ENCODE results near the gene LRRFIP2. TPM values are rescaled to one million over a fixed set of nuclear protein-coding genes. Genes with fewer than 3 reads are reported as not detected.

LRRFIP2 gene
- total RNA-seq, 1 experiment from 2014 or later, result 40.2 TPM

- H3K27me3 ChIP-seq (ENCODE audit: insufficient read depth, low read depth), result no peaks in the 10 kb centered on the region
- no peaks in the 10 kb centered on the region for H3K9me2 ChIP-seq (ENCODE audit: insufficient read depth)
- no peak overlapping the region for H3K27ac ChIP-seq
- CTCF ChIA-PET, result no interaction called here
- H3K4me1 ChIP-seq (replicated peaks; ENCODE audit: insufficient read depth), result no peaks in the 10 kb centered on the region
- intact Hi-C loops (cut with micrococcal nuclease; ENCODE audit: unreplicated experiment), result no loop called here
- DNase-seq, result no peak
- no peaks in the 10 kb centered on the region for H3K79me2 ChIP-seq (ENCODE audit: low read depth)
- TF ChIP-seq, protein P1, sequence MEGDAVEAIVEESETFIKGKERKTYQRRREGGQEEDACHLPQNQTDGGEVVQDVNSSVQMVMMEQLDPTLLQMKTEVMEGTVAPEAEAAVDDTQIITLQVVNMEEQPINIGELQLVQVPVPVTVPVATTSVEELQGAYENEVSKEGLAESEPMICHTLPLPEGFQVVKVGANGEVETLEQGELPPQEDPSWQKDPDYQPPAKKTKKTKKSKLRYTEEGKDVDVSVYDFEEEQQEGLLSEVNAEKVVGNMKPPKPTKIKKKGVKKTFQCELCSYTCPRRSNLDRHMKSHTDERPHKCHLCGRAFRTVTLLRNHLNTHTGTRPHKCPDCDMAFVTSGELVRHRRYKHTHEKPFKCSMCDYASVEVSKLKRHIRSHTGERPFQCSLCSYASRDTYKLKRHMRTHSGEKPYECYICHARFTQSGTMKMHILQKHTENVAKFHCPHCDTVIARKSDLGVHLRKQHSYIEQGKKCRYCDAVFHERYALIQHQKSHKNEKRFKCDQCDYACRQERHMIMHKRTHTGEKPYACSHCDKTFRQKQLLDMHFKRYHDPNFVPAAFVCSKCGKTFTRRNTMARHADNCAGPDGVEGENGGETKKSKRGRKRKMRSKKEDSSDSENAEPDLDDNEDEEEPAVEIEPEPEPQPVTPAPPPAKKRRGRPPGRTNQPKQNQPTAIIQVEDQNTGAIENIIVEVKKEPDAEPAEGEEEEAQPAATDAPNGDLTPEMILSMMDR (conservative IDR thresholded peaks at IDR 0.05), result no peak
- TF ChIP-seq EZH2 (IDR thresholded peaks at IDR 0.05; ENCODE audit: low read depth), result no peak
- BruUV-seq (replicated peaks), result no TSS peak
- no peaks in the 10 kb centered on the region for H3K9me3 ChIP-seq (ENCODE audit: insufficient read depth, low read depth)
- no peaks in the 10 kb centered on the region for H4K20me1 ChIP-seq (ENCODE audit: insufficient read depth)
- H2AFZ ChIP-seq, result no peak overlapping the region
- H3F3A ChIP-seq (ENCODE audit: insufficient read depth, low read depth), result no peaks in the 10 kb centered on the region
- H3K4me2 ChIP-seq, result no peak overlapping the region
- H3K4me3 ChIP-seq, result no peak overlapping the region
- peaks cover 16% of the 10 kb centered on the region for H3K36me3 ChIP-seq (ENCODE audit: low read depth)
- POLR2A ChIA-PET (ENCODE audit: unreplicated experiment), result no interaction called here
Measured at GRCh38 chr3:37014620-37015019, 159.8 kb downstream of the LRRFIP2 start.

Other genes starting within 250 kb of the LRRFIP2 start
- 8.9 and 12.1 TPM in 2 replicates for gene TRANK1, start 229.5 kb downstream of the LRRFIP2 start, total RNA-seq (2021)
- gene EPM2AIP1, start 181.5 kb downstream of the LRRFIP2 start, total RNA-seq (2021), result 9.2 and 10.5 TPM in 2 replicates
- 30.9 and 35.2 TPM in 2 replicates for gene MLH1, start 181.1 kb downstream of the LRRFIP2 start, total RNA-seq (2021)
- 77.4 and 77.7 TPM in 2 replicates for gene GOLGA4, start 68.7 kb upstream of the LRRFIP2 start, total RNA-seq (2021)

Data from PC-9 (cell line).